NCI-H2196 (cell line): Measurements from ENCODE around the gene NUP98.
"Not testable (repeated sequence)": the region's sequence is repeated elsewhere in the genome, so short reads cannot be mapped to it uniquely, and the experiment has no call there.

ENCODE experiments used
- DNase-seq: peaks from one replicate; lab custom pipeline; 2025; ENCODE audit not compliant: unreplicated experiment; lab: John Stamatoyannopoulos, UW

The NUP98 gene

GRCh38 chr11:3645552-3645951 lies 151.8 kb downstream of the NUP98 start:
- DNase-seq, result no peak

GRCh38 chr11:3644817-3645235 lies 152.5 kb downstream of the NUP98 start, which contains the start of gene ART1:
TSS of gene ART1 (plus strand) at chr11:3645128. CDS start at chr11:3659214, 14,086 bp downstream.
- DNase-seq, result no peak

GRCh38 chr11:3643102-3643546 lies 154.2 kb downstream of the NUP98 start:
- DNase-seq, result not testable (repeated sequence)

GRCh38 chr11:3642071-3642951 lies 155.0 kb downstream of the NUP98 start:
- DNase-seq, result peak; percentile 83

DNA sequence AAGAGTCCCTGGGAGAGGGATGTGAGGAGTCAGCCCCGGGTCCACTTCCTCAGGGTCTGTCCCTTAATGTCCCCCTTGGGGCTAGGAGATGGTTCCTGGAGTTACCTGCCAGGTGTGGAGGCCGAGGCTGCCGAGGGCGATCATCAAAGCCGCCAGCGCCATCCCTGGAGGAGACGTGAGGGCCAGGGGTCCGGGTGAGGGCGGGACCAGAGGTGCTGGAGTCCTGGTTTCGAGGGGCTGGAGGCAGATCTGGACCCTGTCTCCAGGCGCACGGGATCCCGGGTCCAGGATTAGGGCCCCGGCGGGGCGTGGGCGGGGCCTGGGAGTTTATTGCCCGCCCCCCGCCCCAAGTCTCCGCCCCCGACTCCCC lies 155.7 kb downstream of the NUP98 start, which contains the start of gene ART5:
ART5 (minus strand) TSS at position 292 of the 370 bp plus-strand sequence; CDS start at position 162, 130 bp downstream.
- DNase-seq, result no peak

DNA sequence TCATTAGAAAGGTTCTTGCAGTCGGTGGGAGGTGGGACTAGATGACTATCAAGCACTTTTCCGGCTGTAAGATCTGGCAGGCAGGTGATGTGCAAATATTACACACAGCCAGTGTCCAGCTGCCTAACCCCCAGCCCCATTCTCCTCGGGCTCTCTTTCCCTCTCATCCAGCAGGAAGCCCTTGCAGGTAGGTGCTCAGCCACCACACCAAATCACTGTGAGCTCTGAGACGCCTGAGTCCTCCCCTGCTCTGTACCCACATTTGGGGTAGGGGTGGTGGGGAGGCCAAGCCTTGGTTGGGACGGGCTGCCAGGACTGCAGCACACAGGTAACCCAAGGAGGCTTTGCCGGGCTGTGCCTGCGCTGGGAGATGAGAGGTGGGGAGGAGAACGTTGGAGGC lies 156.2 kb downstream of the NUP98 start:
- no peak for DNase-seq

DNA sequence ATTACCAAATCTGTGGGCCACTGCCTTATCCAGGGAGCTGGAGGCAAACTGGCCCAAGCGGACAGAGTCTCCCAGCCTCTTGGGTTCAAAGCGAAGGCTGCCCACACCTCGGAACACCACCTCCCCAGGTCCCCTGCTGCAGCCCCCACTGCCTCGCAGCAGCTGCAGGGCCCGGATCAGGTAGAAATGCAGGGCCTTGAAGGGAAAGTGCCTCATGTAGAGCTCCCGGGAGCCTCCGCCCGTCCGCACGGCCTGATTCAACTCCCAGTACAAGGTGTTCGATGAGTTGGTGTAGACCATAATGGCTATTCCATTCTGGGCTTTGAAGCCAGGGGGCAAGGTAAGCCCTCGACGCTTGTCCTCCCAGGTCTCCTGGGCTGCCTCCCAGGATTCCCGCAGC lies 157.5 kb downstream of the NUP98 start:
- no peak for DNase-seq

DNA sequence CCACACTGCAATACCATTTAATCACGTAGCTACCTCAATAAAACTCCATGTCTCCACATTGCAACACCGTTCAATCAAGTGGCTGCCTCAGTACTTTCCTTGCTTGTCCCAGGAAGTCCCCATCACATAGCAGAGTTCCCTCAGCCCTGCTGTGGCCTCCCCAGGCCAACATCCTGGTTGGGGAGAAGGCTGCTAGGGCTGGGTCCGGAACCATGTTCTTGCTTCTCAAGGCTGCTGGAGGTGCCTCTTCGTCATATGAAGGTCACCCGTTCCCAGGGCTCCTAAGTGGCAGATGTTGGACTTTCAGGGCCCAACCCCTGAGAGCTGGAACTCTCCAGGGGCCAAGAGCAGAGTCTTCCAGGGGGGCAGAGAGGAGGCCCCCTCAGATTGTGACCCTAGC lies 158.8 kb downstream of the NUP98 start:
- DNase-seq, result no peak

- DNase-seq, result no peak
These were observed 160.2 kb downstream of the NUP98 start for GRCh38 chr11:3637201-3637600.

DNA sequence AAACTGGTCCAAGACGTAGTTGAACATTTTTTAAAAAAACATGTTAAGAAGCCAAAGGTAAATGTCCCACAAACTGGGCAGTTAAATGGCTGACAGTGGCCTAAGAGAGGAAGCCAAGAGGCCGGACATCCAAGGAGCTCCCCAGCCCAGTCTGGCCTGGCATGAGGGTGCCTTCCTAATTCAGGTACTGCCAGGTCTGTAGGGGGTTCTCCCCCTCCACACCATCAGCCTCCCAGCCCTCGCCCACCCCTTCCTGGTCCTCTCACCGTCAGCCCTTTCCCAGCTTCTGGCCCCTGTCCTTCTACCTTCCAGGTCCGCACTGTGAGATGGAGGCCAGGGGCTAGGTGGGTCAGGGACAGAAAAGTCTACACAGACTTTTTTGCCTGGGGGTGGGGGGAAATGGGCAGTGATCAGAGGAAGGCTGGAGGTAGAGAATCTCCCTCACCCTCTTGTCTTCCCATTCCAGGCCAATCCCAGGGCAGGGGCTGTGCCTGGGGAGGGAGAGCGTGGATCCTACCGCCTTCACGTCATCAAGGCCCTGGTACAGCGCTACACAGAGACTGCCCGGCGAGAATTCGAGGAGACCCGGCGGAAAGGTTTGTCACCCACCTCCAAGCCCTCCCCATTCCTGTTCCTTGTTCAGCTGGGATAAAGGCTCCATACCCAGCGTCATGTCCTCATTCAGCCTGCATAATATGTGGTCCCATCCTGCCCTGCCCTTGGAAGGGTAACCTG lies 161.5 kb downstream of the NUP98 start:
- DNase-seq, result no peak

GRCh38 chr11:3632070-3632660 lies 165.2 kb downstream of the NUP98 start:
- no peak for DNase-seq

- no peak for DNase-seq
These were observed 166.0 kb downstream of the NUP98 start for GRCh38 chr11:3631331-3631730.

DNA sequence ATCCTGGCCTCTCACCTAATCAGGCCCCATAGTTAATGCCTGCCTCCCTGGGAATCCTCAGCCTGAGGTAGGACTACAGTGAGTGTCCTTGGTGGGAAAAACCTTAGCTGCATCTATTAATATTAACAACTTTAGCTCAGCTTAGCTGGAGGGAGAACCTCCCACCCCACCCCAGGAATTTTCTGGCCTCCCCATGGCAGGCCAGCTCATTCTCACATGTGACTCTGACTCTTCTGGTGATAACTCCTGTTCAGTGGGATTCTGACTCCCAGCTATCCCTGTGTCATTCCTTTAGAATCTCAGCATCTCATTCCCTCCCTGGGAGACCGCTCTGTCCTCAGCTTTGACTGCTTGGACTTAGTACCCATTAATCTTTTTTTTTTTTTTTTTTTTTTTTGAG lies 170.1 kb downstream of the NUP98 start:
- DNase-seq, result no peak

DNA sequence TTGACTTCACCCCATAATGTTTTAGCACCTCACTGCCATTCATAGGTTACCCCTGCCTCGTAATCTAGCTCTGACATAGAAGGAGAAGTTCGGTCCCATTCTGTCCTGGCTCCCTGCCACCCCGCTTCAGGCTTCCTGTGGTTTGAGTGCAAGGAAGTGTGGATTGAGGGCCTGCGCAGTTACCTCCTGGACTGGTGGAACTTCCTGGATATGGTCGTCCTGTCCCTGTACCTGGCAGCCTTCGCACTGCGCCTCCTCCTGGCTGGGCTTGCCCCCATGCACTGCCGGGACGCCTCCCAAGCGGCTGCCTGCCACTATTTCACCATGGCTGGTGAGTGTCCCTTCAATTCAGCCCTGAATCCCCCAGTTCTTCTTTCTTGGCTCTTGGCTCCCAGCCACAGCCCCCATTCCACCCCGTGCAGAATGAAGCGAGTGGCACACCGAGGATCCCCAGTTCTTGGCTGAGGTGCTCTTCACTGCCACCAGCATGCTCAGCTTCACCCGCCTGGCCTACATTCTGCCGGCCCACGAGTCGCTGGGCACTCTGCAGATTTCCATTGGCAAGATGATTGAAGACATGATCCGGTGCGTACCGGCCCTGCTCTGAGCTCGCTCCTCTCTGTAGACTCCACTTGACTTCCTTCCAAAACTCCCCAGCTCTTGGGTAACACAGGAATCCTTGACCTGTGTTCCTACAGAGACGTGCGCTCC lies 170.9 kb downstream of the NUP98 start:
- DNase-seq, result no peak
